Measurements from ENCODE around the gene GATC.
"Not testable (repeated sequence)": the region's sequence is repeated elsewhere in the genome, so short reads cannot be mapped to it uniquely, and the experiment has no call there.

Gene GATC

GRCh38 chr12:120485961-120486881 is 40.0 kb downstream of the GATC start:
- TF ChIP-seq CTCF (IDR thresholded peaks at IDR 0.05; ENCODE audit: control extremely low read depth, extremely low read depth, low read depth, missing control alignments): no peak
- DNase-seq (ENCODE audit: extremely low spot score): no peak
- ChIA-PET POLR2A (no interaction called here), CTCF (interaction anchor here (0.8 to 3.5 kb wide), 3 partner anchors 11 to 14 kb away, joined by 4 to 11 read pairs (median 4); no protein-coding TSS in a partner anchor)

- POLR2A ChIA-PET; DNase-seq (ENCODE audit: extremely low spot score): not testable (repeated sequence)
- CTCF ChIA-PET: interaction anchor here (2.2 to 3.5 kb wide), 2 partner anchors 16 to 31 kb away, joined by 6 to 11 read pairs; no protein-coding TSS in a partner anchor
Measured at GRCh38 chr12:120487552-120487951, 41.3 kb downstream of the GATC start.

GRCh38 chr12:120488057-120488640 is 41.9 kb downstream of the GATC start:
- ChIA-PET CTCF (interaction anchor here (1.0 to 3.5 kb wide), 3 partner anchors 10 to 32 kb away, joined by 3 to 11 read pairs (median 6); no protein-coding TSS in a partner anchor), POLR2A (no interaction called here)
- DNase-seq (ENCODE audit: extremely low spot score): no peak
- TF ChIP-seq CTCF (IDR thresholded peaks at IDR 0.05; ENCODE audit: control extremely low read depth, extremely low read depth, low read depth, missing control alignments): no peak

- DNase-seq (ENCODE audit: extremely low spot score): no peak
- no peak for TF ChIP-seq CTCF (IDR thresholded peaks at IDR 0.05; ENCODE audit: control extremely low read depth, extremely low read depth, low read depth, missing control alignments)
- ChIA-PET POLR2A (no interaction called here), CTCF (interaction anchor here (1.0 to 2.2 kb wide), 3 partner anchors 9 to 33 kb away, joined by 3 to 6 read pairs (median 3); no protein-coding TSS in a partner anchor)
Measured at GRCh38 chr12:120489018-120489417, 42.8 kb downstream of the GATC start.

GRCh38 chr12:120490325-120490724 is 44.1 kb downstream of the GATC start:
- no peak for TF ChIP-seq CTCF (IDR thresholded peaks at IDR 0.05; ENCODE audit: control extremely low read depth, extremely low read depth, low read depth, missing control alignments)
- ChIA-PET CTCF (interaction anchor here (2.2 kb wide), 1 partner anchor 21 kb away, joined by 5 read pairs; no protein-coding TSS in a partner anchor), POLR2A (no interaction called here)
- DNase-seq (ENCODE audit: extremely low spot score): no peak

GRCh38 chr12:120490833-120491512 is 44.7 kb downstream of the GATC start:
- ChIA-PET POLR2A (no interaction called here), CTCF (interaction anchor here (1.0 to 2.3 kb wide), 7 partner anchors 8 to 51 kb away, joined by 4 to 9 read pairs (median 5); no protein-coding TSS in a partner anchor)
- DNase-seq (ENCODE audit: extremely low spot score): no peak
- TF ChIP-seq CTCF (IDR thresholded peaks at IDR 0.05; ENCODE audit: control extremely low read depth, extremely low read depth, low read depth, missing control alignments): no peak
